OCI-LY7 (cell line): ENCODE results near the gene MED27. TPM values are rescaled to one million over a fixed set of nuclear protein-coding genes. Genes with fewer than 3 reads are reported as not detected.

Experiments
- BruUV-seq: library from RNA; stranded (reverse); fragments of 400-500 nt; replicated peaks from 2 replicates; lab custom pipeline; 2021; lab: Mats Ljungman, UMichigan
- CTCF ChIA-PET: fragments of 300-600 bp; sonication (Branson Sonifier 250); formaldehyde crosslinking; loops from one replicate; lab custom pipeline; 2022; ENCODE audit warnings: antibody characterized with exemption; ENCODE audit not compliant: unreplicated experiment; lab: Charles Lee
- POLR2A ChIA-PET: fragments of 300-600 bp; sonication (Branson Sonifier 250); formaldehyde crosslinking; loops from one replicate; lab custom pipeline; 2022; ENCODE audit warnings: antibody characterized with exemption; lab: Charles Lee
- DNase-seq: peaks from one replicate; pipeline ENCODE4 v3.0.0-alpha.2; 2015; ENCODE audit warnings: low spot score
- H2AFZ ChIP-seq: fragments of 200-600 bp; sonication (generic), shearing (Covaris generic); 2 replicates; pipeline ENCODE4 v1.6.1; 2014; ENCODE audit warnings: mild to moderate bottlenecking, antibody characterized with exemption, low read length, moderate library complexity
- H3K27ac ChIP-seq: fragments of 200-600 bp; sonication (generic); 2 replicates; pipeline ENCODE4 v1.5.1; 2014; ENCODE audit warnings: mixed run types, low read depth, mild to moderate bottlenecking, moderate library complexity, low read length, inconsistent platforms; ENCODE audit not compliant: poor library complexity, severe bottlenecking
- H3K36me3 ChIP-seq: fragments of 200-600 bp; sonication (generic); 2 replicates; pipeline ENCODE4 v1.6.1; 2014; ENCODE audit warnings: mild to moderate bottlenecking, antibody characterized with exemption, low read length, moderate library complexity, mixed read lengths; ENCODE audit not compliant: insufficient read depth
- H3K4me1 ChIP-seq: fragments of 200-600 bp; sonication (generic); 2 replicates; pipeline ENCODE4 v1.5.1; 2014; ENCODE audit warnings: mild to moderate bottlenecking, low read length; ENCODE audit not compliant: insufficient read depth, poor library complexity, severe bottlenecking
- H3K4me2 ChIP-seq: fragments of 200-600 bp; sonication (generic); 2 replicates; pipeline ENCODE4 v1.6.1; 2014; ENCODE audit warnings: mild to moderate bottlenecking, low read length
- H3K4me3 ChIP-seq: fragments of 200-600 bp; sonication (generic); 2 replicates; pipeline ENCODE4 v1.5.1; 2014; ENCODE audit warnings: mild to moderate bottlenecking, low read depth, low read length; ENCODE audit not compliant: poor library complexity, severe bottlenecking
- H3K79me2 ChIP-seq: fragments of 200-600 bp; sonication (generic); 2 replicates; pipeline ENCODE4 v1.6.1; 2016; ENCODE audit warnings: low read depth, mild to moderate bottlenecking, low read length, moderate library complexity, mixed read lengths; ENCODE audit not compliant: insufficient read depth
- H3K9me2 ChIP-seq: fragments of 200-600 bp; sonication (generic); 2 replicates; pipeline ENCODE4 v1.6.1; 2016; ENCODE audit warnings: mild to moderate bottlenecking, low read length, mixed read lengths; ENCODE audit not compliant: insufficient read depth
- H3K9me3 ChIP-seq: fragments of 200-600 bp; sonication (generic); 2 replicates; pipeline ENCODE4 v1.6.1; 2014; ENCODE audit warnings: mild to moderate bottlenecking, mixed run types, low read length, mixed read lengths
- H4K20me1 ChIP-seq: fragments of 200-600 bp; sonication (generic); 2 replicates; pipeline ENCODE4 v1.6.1; 2014; ENCODE audit warnings: mild to moderate bottlenecking, antibody characterized with exemption, low read length, moderate library complexity, mixed read lengths; ENCODE audit not compliant: insufficient read depth
- CTCF ChIP-seq: fragments of 200-600 bp; sonication (generic); conservative IDR thresholded peaks from 2 replicates; pipeline ENCODE4 v1.5.1; 2014; ENCODE audit warnings: mild to moderate bottlenecking, antibody characterized with exemption, low read length, moderate library complexity, mixed read lengths
- EZH2phosphoT487 ChIP-seq: fragments of 200-600 bp; sonication (generic); IDR thresholded peaks from 2 replicates; pipeline ENCODE4 v1.6.1; 2018; ENCODE audit warnings: low read depth, borderline replicate concordance, mild to moderate bottlenecking, mixed run types, antibody characterized with exemption, low read length, moderate library complexity, mixed read lengths
- intact Hi-C: fragments of 100-400 bp; cut with micrococcal nuclease; formaldehyde crosslinking; loops from one replicate; pipeline ENCODE4 v1.10.0; 2022; ENCODE audit not compliant: unreplicated experiment
- total RNA-seq, 2 experiments: library from RNA; depleted of rRNA in 1 of 2; stranded (reverse); fragments of >200 nt in 1 of 2; shearing (Covaris generic) in 1 of 2; gene quantifications; 2 replicates each; pipeline ENCODE4 v1.2.3, GENCODE V29; 2014 to 2022

Gene MED27
- total RNA-seq, 2 experiments from 2014 or later, result 23.1 to 32.6 TPM

GRCh38 chr9:131937451-131937850 lies 142.2 kb downstream of the MED27 start:
- no TSS peak for BruUV-seq
- H2AFZ ChIP-seq, result no peak overlapping the region
- no peak overlapping the region for H3K27ac ChIP-seq
- H3K9me2 ChIP-seq, result no peaks in the 10 kb centered on the region
- H3K9me3 ChIP-seq, result no peaks in the 10 kb centered on the region
- H3K79me2 ChIP-seq, result no peaks in the 10 kb centered on the region
- no peak overlapping the region for H3K4me2 ChIP-seq
- ChIA-PET CTCF (no interaction called here), POLR2A (no interaction called here)
- H3K4me3 ChIP-seq, result no peak overlapping the region
- no peak for TF ChIP-seq EZH2phosphoT487
- TF ChIP-seq CTCF, result no peak
- H3K36me3 ChIP-seq, result no peaks in the 10 kb centered on the region
- no peak for DNase-seq
- no peaks in the 10 kb centered on the region for H4K20me1 ChIP-seq
- H3K4me1 ChIP-seq, result no peaks in the 10 kb centered on the region
- intact Hi-C loops, result no loop called here

- no peaks in the 10 kb centered on the region for H4K20me1 ChIP-seq
- H3K27ac ChIP-seq, result no peak overlapping the region
- H3K4me3 ChIP-seq, result no peak overlapping the region
- H3K9me3 ChIP-seq, result no peaks in the 10 kb centered on the region
- DNase-seq, result no peak
- ChIA-PET POLR2A (no interaction called here), CTCF (no interaction called here)
- H2AFZ ChIP-seq, result no peak overlapping the region
- no peaks in the 10 kb centered on the region for H3K36me3 ChIP-seq
- intact Hi-C loops, result no loop called here
- H3K79me2 ChIP-seq, result no peaks in the 10 kb centered on the region
- BruUV-seq, result no TSS peak
- no peak overlapping the region for H3K4me2 ChIP-seq
- TF ChIP-seq EZH2phosphoT487 (no peak), CTCF (no peak)
- no peaks in the 10 kb centered on the region for H3K9me2 ChIP-seq
- H3K4me1 ChIP-seq, result no peaks in the 10 kb centered on the region
Observed at GRCh38 chr9:131936929-131937328, 142.7 kb downstream of the MED27 start.

GRCh38 chr9:131934673-131935072 lies 145.0 kb downstream of the MED27 start:
- CTCF ChIA-PET, result no interaction called here
- no peak for TF ChIP-seq CTCF
- TF ChIP-seq EZH2phosphoT487, result no peak
- intact Hi-C loops, result no loop called here
- POLR2A ChIA-PET, result no interaction called here
- BruUV-seq, result no TSS peak
- Histone ChIP-seq H3K4me3 (no peak overlapping the region), H3K79me2 (no peaks in the 10 kb centered on the region), H2AFZ (no peak overlapping the region), H3K9me3 (no peaks in the 10 kb centered on the region), H3K36me3 (no peaks in the 10 kb centered on the region), H3K4me1 (no peaks in the 10 kb centered on the region), H3K27ac (no peak overlapping the region), H3K9me2 (no peaks in the 10 kb centered on the region), H4K20me1 (no peaks in the 10 kb centered on the region), H3K4me2 (no peak overlapping the region)
- DNase-seq, result no peak
